Activated gamma-delta T cell treated with Interleukin-2 at 50 U/mL for 16 hours (primary cell): ENCODE measurements around the gene SPOCK3.
"Not testable (repeated sequence)": the region's sequence is repeated elsewhere in the genome, so short reads cannot be mapped to it uniquely, and the experiment has no call there.

Experiments
- DNase-seq: peaks from one replicate; pipeline ENCODE4 v3.0.0-alpha.2; 2020

SPOCK3 gene

GRCh38 chr4:167234316-167234881, at the start of gene SPOCK3:
Gene SPOCK3 (minus strand): TSS chr4:167234494.
- no peak for DNase-seq

GRCh38 chr4:167282171-167282864, 48.0 kb upstream of the SPOCK3 start:
- DNase-seq: no peak

DNA sequence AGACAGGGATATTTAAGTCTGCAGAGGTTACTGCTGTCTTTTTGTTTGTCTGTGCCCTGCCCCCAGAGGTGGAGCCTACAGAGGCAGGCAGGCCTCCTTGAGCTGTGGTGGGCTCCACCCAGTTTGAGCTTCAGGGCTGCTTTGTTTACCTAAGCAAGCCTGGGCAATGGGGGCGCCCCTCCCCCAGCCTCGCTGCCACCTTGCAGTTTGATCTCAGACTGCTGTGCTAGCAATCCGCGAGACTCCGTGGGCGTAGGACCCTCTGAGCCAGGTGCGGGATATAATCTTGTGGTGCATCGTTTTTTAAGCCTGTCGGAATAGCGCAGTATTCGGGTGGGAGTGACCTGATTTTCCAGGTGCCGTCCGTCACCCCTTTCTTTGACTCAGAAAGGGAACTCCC, 47.3 kb upstream of the SPOCK3 start:
- DNase-seq: not testable (repeated sequence)

- no peak for DNase-seq
Observed at GRCh38 chr4:167274351-167274750, 40.1 kb upstream of the SPOCK3 start.

GRCh38 chr4:167265231-167265630, 30.9 kb upstream of the SPOCK3 start:
- no peak for DNase-seq

DNA sequence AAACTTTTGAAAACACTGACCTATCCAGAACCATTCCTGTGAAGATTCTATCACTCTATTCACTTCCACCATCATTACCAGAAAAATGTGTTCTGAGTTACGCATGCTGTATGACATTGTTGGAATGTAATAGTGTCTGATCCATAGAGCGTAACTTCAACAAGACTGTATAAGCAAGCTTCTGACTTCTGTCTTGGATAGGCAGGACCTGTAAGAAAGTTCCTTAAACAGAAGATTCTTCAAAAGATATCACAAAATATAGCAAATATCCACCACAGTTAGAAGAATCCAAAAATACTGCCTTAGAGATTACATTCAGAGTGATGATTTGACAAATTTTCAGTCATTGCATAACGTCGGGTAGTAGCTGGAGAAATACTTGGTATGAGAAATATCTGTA, 14.0 kb upstream of the SPOCK3 start:
- DNase-seq: no peak

DNA sequence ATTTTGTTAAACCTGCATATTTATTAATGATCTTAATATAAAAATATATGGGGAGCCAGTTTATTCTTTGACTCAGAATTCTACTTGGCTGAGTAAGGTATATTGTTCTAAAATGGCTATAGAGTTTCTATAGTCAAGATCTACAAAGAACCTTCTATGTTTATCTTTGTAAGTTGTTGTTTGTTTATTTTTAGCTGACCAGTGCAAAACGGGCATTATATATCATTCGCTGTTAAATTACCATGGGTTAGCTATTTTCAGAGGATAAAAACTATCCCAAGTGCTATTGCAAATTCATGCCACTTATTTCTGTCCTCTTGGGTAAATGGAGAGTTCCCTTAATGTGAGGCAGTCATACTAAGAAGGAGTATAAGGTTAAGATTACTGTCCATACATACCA, 5.3 kb upstream of the SPOCK3 start:
- DNase-seq: no peak

GRCh38 chr4:167238226-167238625, 3.9 kb upstream of the SPOCK3 start:
- no peak for DNase-seq

- no peak for DNase-seq
Observed at GRCh38 chr4:167233685-167234315, 494 bp downstream of the SPOCK3 start.

GRCh38 chr4:167232805-167233684, 1.2 kb downstream of the SPOCK3 start:
- DNase-seq: no peak

DNA sequence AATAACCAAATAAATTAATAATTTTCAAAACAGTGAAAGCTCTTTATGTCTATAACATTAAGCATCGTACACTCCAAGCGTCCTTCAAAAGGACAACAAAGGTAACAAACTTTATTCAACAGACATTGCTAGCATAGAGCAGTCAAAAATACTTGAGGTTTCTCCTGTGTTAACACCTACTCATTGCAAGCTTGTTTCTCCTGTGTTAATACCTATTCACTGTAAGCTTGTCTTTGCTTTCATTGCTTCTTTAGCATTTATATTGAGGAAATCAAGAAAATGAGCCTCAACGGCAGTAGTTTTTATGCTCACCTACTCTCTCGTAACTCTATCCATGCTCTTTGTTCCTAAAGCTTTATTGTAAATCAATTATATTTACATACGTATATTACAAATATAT, 3.5 kb downstream of the SPOCK3 start:
- DNase-seq: no peak

DNA sequence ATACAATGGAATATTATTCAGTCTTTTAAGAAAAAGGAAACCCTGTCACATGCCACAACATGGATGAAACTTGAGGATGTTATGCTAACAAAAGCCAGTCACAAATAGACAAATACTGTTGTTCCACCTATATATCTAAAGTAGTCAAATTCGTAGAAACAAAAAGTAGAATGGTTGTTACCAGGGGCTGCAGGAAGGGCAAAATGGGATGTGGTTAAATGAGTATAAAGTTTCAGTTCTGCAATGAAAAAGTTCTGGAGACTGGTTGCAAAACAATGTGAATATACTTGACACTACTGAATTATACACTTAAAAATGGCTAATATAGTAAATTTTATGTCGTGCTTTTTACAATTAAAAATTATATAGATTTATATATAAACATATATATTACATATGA, 12.2 kb downstream of the SPOCK3 start:
- no peak for DNase-seq

- DNase-seq: no peak
Observed at GRCh38 chr4:167221084-167221483, 13.2 kb downstream of the SPOCK3 start.

- no peak for DNase-seq
Observed at GRCh38 chr4:167218022-167218608, 16.2 kb downstream of the SPOCK3 start.

DNA sequence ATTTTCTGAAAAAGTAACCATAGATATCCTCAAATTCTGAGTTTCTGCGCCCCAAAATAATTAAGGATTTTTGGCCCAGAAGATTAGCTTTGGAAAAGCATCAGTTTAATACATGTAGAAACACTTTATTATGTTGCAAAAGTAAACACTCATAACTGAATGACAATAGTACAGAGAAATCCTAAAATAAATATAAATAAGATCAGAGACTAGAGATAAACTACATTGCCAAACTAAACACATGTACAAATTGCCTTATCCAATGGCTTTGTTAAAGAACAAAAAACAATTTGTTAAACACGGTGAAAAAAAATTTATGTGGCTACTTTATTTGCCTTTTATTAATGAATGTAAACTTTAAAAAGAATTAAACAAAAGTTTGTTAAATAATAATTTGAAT, 17.5 kb downstream of the SPOCK3 start:
- no peak for DNase-seq

DNA sequence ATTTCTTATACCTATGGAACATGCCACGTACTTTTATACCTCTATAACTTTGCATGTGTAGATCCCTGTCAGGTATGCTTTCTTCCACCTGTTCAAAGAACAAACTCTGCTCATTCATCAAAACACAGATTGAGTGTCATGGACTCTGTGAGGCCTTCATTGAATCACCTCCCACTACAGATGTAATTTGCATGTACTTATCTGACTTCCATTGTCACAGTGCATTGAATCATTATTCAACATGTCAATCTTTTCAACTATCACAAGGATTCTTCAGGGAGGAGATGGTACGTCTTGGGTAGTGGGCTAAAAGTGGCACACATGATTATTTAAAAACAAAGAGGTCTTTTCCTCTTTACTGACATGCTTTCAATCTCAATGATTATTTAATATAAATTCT, 24.1 kb downstream of the SPOCK3 start:
- DNase-seq: no peak

- DNase-seq: no peak
Observed at GRCh38 chr4:167196344-167197012, 37.8 kb downstream of the SPOCK3 start.

DNA sequence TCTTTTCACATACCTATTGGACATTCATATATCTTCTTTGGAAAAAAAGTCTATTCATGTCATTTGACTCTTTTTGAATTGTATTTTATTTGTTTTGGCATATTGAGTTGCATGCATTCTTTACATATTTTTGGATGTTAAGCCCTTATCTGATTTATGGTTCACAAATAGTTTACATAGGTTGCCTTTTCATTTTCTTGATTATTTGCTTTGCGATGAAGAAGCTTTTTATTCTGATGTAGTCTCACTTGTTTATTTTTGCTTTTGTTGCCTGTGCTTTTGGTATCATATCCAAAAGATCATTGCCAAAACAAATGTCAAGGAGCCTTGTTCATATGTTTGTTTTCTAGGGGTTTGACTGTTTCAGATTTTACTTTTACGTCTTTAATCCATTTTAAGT, 43.9 kb downstream of the SPOCK3 start:
- DNase-seq: no peak

GRCh38 chr4:167185465-167185864, 48.8 kb downstream of the SPOCK3 start:
- DNase-seq: no peak

DNA sequence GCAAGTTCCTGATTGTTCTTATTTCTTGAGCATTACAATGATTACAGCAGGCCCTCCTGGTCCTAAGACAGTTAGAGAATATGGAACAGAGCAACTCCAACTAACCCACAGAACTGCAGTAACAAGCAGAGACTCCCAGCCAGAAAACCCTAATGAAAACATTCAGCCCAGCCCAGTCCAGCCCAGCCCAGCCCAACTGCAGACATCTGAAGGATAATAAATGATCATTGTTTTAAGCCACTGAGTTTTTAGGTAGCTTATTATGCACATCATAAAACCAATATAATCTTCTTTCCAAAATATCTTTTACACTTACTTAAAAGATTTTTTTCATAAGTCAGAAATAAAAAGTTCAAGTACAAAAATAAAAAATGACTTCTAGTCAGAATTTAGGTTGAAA, 51.3 kb downstream of the SPOCK3 start:
- DNase-seq: no peak

GRCh38 chr4:167177925-167178324, 56.4 kb downstream of the SPOCK3 start:
- DNase-seq: no peak

- DNase-seq: no peak
Observed at GRCh38 chr4:167176723-167177367, 57.4 kb downstream of the SPOCK3 start.
